GM12878 (cell line): ENCODE results near the gene PDHA1. TPM values are rescaled to one million over a fixed set of nuclear protein-coding genes. Genes with fewer than 3 reads are reported as not detected.

Experiments
- ASH2L ChIP-seq: fragments of 300-600, 200-600 bp; sonication (generic); IDR thresholded peaks from 2 replicates; pipeline ENCODE4 v1.6.1; 2017; ENCODE audit warnings: low read depth, mild to moderate bottlenecking, borderline replicate concordance
- CHD2 ChIP-seq: IDR thresholded peaks from 2 replicates; pipeline ENCODE4 v1.6.1; 2011; ENCODE audit warnings: low read depth, low read length, improper control_type of control experiment, borderline replicate concordance
- CREB1 ChIP-seq: IDR thresholded peaks from 2 replicates; pipeline ENCODE4 v1.6.1; 2012; ENCODE audit warnings: low read depth, mild to moderate bottlenecking, inconsistent platforms
- GABPA ChIP-seq: IDR thresholded peaks from 2 replicates; pipeline ENCODE4 v1.6.1; 2014; ENCODE audit warnings: antibody characterized with exemption, low read depth, mild to moderate bottlenecking, inconsistent platforms
- GATAD2B ChIP-seq: fragments of 450-650 bp; conservative IDR thresholded peaks from 2 replicates; pipeline ENCODE4 v1.6.1; 2017; ENCODE audit warnings: low read depth, mild to moderate bottlenecking, moderate library complexity
- MTA3 ChIP-seq: IDR thresholded peaks from 2 replicates; pipeline ENCODE4 v1.6.1; 2012; ENCODE audit warnings: low read length, inconsistent platforms, borderline replicate concordance
- MXI1 ChIP-seq: fragments of 150-350 bp; IDR thresholded peaks from 2 replicates; pipeline ENCODE4 v1.6.1; 2011; ENCODE audit warnings: low read depth, mild to moderate bottlenecking, inconsistent platforms, low read length, improper control_type of control experiment
- NFYB ChIP-seq: IDR thresholded peaks from 2 replicates; pipeline ENCODE4 v1.6.1; 2011; ENCODE audit warnings: low read depth, mild to moderate bottlenecking, low read length, improper control_type of control experiment, moderate library complexity; ENCODE audit not compliant: insufficient read depth
- NKRF ChIP-seq: fragments of 450-650 bp; conservative IDR thresholded peaks from 2 replicates; pipeline ENCODE4 v1.6.1; 2017; ENCODE audit warnings: mild to moderate bottlenecking, moderate library complexity
- POLR2AphosphoS2 ChIP-seq: IDR thresholded peaks from 2 replicates; pipeline ENCODE4 v1.6.1; 2011; ENCODE audit warnings: low read depth, mild to moderate bottlenecking, low read length, improper control_type of control experiment, moderate library complexity
- RB1 ChIP-seq: fragments of 450-650 bp; formaldehyde crosslinking; IDR thresholded peaks from 2 replicates; pipeline ENCODE4 v1.6.1; 2017; ENCODE audit warnings: mild to moderate bottlenecking, borderline replicate concordance
- RELB ChIP-seq: fragments of 450-650 bp; IDR thresholded peaks from 2 replicates; pipeline ENCODE4 v1.6.1; 2017; ENCODE audit warnings: low read depth, mild to moderate bottlenecking, moderate library complexity
- RFX5 ChIP-seq: IDR thresholded peaks from 2 replicates; pipeline ENCODE4 v1.6.1; 2011; ENCODE audit warnings: low read depth, low read length, improper control_type of control experiment
- SIN3A ChIP-seq: IDR thresholded peaks from 2 replicates; pipeline ENCODE4 v1.6.1; 2012; ENCODE audit warnings: low read depth, low read length, improper control_type of control experiment
- SPI1 ChIP-seq: IDR thresholded peaks from 2 replicates; pipeline ENCODE4 v1.6.1; 2011; ENCODE audit warnings: low read depth, mild to moderate bottlenecking, low read length, moderate library complexity, borderline replicate concordance; ENCODE audit not compliant: insufficient read depth
- SREBF2 ChIP-seq: IDR thresholded peaks from 2 replicates; pipeline ENCODE4 v1.6.1; 2012; ENCODE audit warnings: mild to moderate bottlenecking, low read length
- SRF ChIP-seq, 2 experiments: IDR thresholded peaks; 2 replicates each; pipeline ENCODE4 v1.6.1; 2011; ENCODE audit warnings: low read depth in 2 of 2, low read length in 2 of 2, mild to moderate bottlenecking in 1 of 2, moderate library complexity in 1 of 2
- STAT3 ChIP-seq: IDR thresholded peaks from 2 replicates; pipeline ENCODE4 v1.6.1; 2011; ENCODE audit warnings: low read depth, low read length, improper control_type of control experiment
- YBX1 ChIP-seq: fragments of 450-650 bp; IDR thresholded peaks from 2 replicates; pipeline ENCODE4 v1.6.1; 2016; ENCODE audit warnings: antibody characterized with exemption
- polyA plus RNA-seq, 11 experiments: library from polyadenylated mRNA; depleted of rRNA in 4 of 11; unstranded in 6 of 11; stranded (reverse) in 5 of 11; fragments of >200 nt; fragmentation: Nextera tagmentation in 4 of 11; fragmentation: Illumina TruSeq in 1 of 11; extraction: Ambion mirVana in 4 of 11; extraction: Trizol in 1 of 11; gene quantifications; 1 replicate in 1 of 11; 2 replicates in 10 of 11; pipeline versions ENCODE4 v1.2.1 to v1.2.3, GENCODE V29; 2011 to 2016; ENCODE audit warnings: inconsistent platforms in 2 of 11, missing spikeins in 2 of 11, low read depth in 1 of 11
- total RNA-seq, 4 experiments: library from RNA; depleted of rRNA in 3 of 4; stranded (reverse); fragments of >200 nt in 3 of 4; fragmentation: Illumina TruSeq in 1 of 4; extraction: Trizol in 1 of 4; gene quantifications; 2 replicates each; pipeline versions ENCODE4 v1.2.1 to v1.2.3, GENCODE V29; 2013 to 2021
- TF ChIP-seq, protein P1 (sequence below): fragments of 150-350 bp; IDR thresholded peaks from 2 replicates; pipeline ENCODE4 v1.6.1; 2014; ENCODE audit warnings: mild to moderate bottlenecking, low read depth, low read length
- TF ChIP-seq, protein P2 (sequence below): IDR thresholded peaks from 2 replicates; pipeline ENCODE4 v1.6.1; 2011; ENCODE audit warnings: low read depth, mild to moderate bottlenecking, low read length, moderate library complexity, borderline replicate concordance; ENCODE audit errors: extremely low read depth

PDHA1 gene
- total and polyA plus RNA-seq, 10 of the 15 experiments (the other 5 are each of a cell fraction or from before 2014, with no cell fraction given), result 175 to 370 (median 270) TPM

DNA sequence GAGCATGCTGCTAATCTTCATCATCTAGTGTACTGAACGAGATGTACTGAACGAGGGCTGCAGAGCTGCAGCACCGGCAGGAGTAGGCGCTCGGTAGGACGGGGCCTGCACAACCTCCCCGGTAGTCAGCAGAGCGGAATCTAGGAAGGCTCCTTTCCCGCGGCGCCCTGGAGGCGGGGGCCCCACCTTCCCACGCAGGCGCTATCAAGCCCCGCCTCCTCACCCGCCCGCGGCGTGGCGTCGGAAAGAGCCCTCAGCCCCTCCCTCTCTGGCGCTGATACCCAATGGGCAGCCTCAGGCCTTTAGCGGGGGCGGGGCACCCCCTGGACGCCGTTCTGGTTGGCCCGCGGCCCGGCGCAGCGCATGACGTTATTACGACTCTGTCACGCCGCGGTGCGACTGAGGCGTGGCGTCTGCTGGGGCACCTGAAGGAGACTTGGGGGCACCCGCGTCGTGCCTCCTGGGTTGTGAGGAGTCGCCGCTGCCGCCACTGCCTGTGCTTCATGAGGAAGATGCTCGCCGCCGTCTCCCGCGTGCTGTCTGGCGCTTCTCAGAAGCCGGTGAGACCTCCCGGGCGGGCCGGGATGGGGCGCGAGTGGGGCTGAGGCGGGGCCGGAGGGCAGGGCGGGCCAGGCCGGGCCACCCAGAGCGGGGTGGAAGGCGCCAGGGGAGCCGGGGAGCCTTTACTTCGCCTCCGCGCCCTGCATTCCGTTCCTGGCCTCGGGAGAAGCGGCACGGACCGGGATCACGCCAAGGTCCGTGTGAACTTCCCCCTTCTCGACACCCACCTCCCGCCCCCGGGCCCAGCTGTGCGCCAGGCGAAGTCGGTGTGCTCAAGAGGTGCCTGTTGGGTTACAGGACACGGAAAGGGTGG, at the start of gene PDHA1 (continued):
- TF ChIP-seq, protein P1, sequence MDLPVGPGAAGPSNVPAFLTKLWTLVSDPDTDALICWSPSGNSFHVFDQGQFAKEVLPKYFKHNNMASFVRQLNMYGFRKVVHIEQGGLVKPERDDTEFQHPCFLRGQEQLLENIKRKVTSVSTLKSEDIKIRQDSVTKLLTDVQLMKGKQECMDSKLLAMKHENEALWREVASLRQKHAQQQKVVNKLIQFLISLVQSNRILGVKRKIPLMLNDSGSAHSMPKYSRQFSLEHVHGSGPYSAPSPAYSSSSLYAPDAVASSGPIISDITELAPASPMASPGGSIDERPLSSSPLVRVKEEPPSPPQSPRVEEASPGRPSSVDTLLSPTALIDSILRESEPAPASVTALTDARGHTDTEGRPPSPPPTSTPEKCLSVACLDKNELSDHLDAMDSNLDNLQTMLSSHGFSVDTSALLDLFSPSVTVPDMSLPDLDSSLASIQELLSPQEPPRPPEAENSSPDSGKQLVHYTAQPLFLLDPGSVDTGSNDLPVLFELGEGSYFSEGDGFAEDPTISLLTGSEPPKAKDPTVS, result no peak
- peak; percentile 42; the same call in 1 of the 2 replicates for TF ChIP-seq RFX5
- TF ChIP-seq GABPA, result no peak
- TF ChIP-seq ASH2L, result no peak
- no peak for TF ChIP-seq SPI1
- TF ChIP-seq SRF (IDR thresholded peaks at IDR 0.05; ENCODE audit: low read depth in 2 of 2, low read length in 2 of 2), result no peak
- TF ChIP-seq, protein P2, sequence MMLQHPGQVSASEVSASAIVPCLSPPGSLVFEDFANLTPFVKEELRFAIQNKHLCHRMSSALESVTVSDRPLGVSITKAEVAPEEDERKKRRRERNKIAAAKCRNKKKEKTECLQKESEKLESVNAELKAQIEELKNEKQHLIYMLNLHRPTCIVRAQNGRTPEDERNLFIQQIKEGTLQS, result no peak
- TF ChIP-seq CREB1, result peak; percentile 97
- TF ChIP-seq NFYB, result peak; percentile 80
- no peak for TF ChIP-seq YBX1
- no peak for TF ChIP-seq MTA3
- no peak for TF ChIP-seq STAT3
- peak; percentile 63 for TF ChIP-seq MXI1
- peak; percentile 78 for TF ChIP-seq CHD2
- no peak for TF ChIP-seq SREBF2
- TF ChIP-seq SIN3A, result no peak
- no peak for TF ChIP-seq GATAD2B
- TF ChIP-seq POLR2AphosphoS2, result no peak
- TF ChIP-seq NKRF, result no peak
- no peak for TF ChIP-seq RB1
- 0 out of 2 replicates have a peak, but pooled peaks have one; percentile 23 for TF ChIP-seq RELB
